Measurements from ENCODE around the gene ADCK1.

GRCh38 chr14:77832297-77832696 lies 32.4 kb downstream of the ADCK1 start:
- TF ChIP-seq ZBTB8A (tag by site-specific recombination; IDR thresholded peaks at IDR 0.05), result no peak
- no peak for TF ChIP-seq ZNF404 (tag by site-specific recombination; IDR thresholded peaks at IDR 0.05)

All from HEK293 (cell line).